Gastroesophageal sphincter (tissue), 3 donors: ENCODE measurements around the gene PTPN4.

Experiments used
- CTCF ChIP-seq, 4 experiments: fragments of 200-600 bp in 2 of 4; fragments of 450-650 bp in 2 of 4; sonication (generic) in 1 of 4; IDR thresholded peaks; one replicate each; pipeline ENCODE4 v1.5.1; 2017 to 2019; ENCODE audit warnings: antibody characterized with exemption in 4 of 4, mild to moderate bottlenecking in 2 of 4, moderate library complexity in 2 of 4
- EP300 ChIP-seq: sonication (generic); formaldehyde crosslinking; IDR thresholded peaks from one replicate; pipeline ENCODE4 v1.6.1; 2017; ENCODE audit warnings: antibody characterized with exemption, mild to moderate bottlenecking
- POLR2A ChIP-seq, 2 donors: fragments of 450-650 bp; IDR thresholded peaks; one replicate each; pipeline ENCODE4 v1.6.1; 2017; ENCODE audit warnings: antibody characterized with exemption in 2 of 2, mild to moderate bottlenecking in 2 of 2, moderate library complexity in 1 of 2
- POLR2AphosphoS5 ChIP-seq: sonication (generic); formaldehyde crosslinking; IDR thresholded peaks from one replicate; pipeline ENCODE4 v1.6.1; 2017; ENCODE audit warnings: antibody characterized with exemption

GRCh38 chr2:119921825-119922224, 162.1 kb downstream of the PTPN4 start:
- TF ChIP-seq EP300 = no peak
- no peak for TF ChIP-seq CTCF (IDR thresholded peaks at IDR 0.05)
- no peak for TF ChIP-seq POLR2AphosphoS5
- TF ChIP-seq POLR2A (IDR thresholded peaks at IDR 0.05) = no peak
